ENCODE data around the gene ALPK3. TPM values are rescaled to one million over a fixed set of nuclear protein-coding genes. Genes with fewer than 3 reads are reported as not detected.

Gene ALPK3
- total RNA-seq, 1 experiment from 2014 or later, result 0.02 TPM

- peak; percentile 44 for DNase-seq (ENCODE audit: low read depth)
Measured at GRCh38 chr15:84915606-84915958, 98.4 kb downstream of the ALPK3 start.

- DNase-seq (ENCODE audit: low read depth), result no peak
Measured at GRCh38 chr15:84917452-84917851, 100.3 kb downstream of the ALPK3 start.

- no peak for DNase-seq (ENCODE audit: low read depth)
Measured at GRCh38 chr15:84919106-84919667, 102.0 kb downstream of the ALPK3 start.

GRCh38 chr15:84921121-84921520, 104.0 kb downstream of the ALPK3 start:
- DNase-seq (ENCODE audit: low read depth), result no peak

- no peak for DNase-seq (ENCODE audit: low read depth)
Measured at GRCh38 chr15:84922530-84922929, 105.4 kb downstream of the ALPK3 start.

Small RNAs within 50 kb of the gene (small RNA-seq; reads per million reads assigned to genes)
- not detected for gene RF00402

Other genes starting within 250 kb of the ALPK3 start
- gene ZSCAN2, start 216.3 kb upstream of the ALPK3 start, total RNA-seq (2014; rRNA removed; shearing (Covaris generic)), result 6.8 and 12.7 TPM in 2 replicates
- gene WDR73, start 163.1 kb upstream of the ALPK3 start, total RNA-seq (2014; rRNA removed; shearing (Covaris generic)), result 28.5 and 29.1 TPM in 2 replicates
- 11.0 and 19.0 TPM in 2 replicates for gene NMB, start 159.2 kb upstream of the ALPK3 start, total RNA-seq (2014; rRNA removed; shearing (Covaris generic))
- 175 and 185 TPM in 2 replicates for gene SEC11A, start 101.2 kb upstream of the ALPK3 start, total RNA-seq (2014; rRNA removed; shearing (Covaris generic))
- 11.4 and 15.8 TPM in 2 replicates for gene ZNF592, start 68.8 kb upstream of the ALPK3 start, total RNA-seq (2014; rRNA removed; shearing (Covaris generic))
- not detected in 2 replicates for gene SLC28A1, start 67.3 kb downstream of the ALPK3 start, total RNA-seq (2014; rRNA removed; shearing (Covaris generic))
- gene PDE8A, start 164.5 kb downstream of the ALPK3 start, total RNA-seq (2014; rRNA removed; shearing (Covaris generic)), result 25.1 and 26.8 TPM in 2 replicates

All from HT1080 (cell line).